ENCODE measurements around the gene ARAP3.

GRCh38 chr5:141707510-141707909 lies 25.5 kb upstream of the ARAP3 start:
- TF ChIP-seq CTCF (conservative IDR thresholded peaks at IDR 0.05 in 1 of 2, IDR thresholded peaks at IDR 0.05 in 1 of 2; ENCODE audit: extremely low read depth in 1 of 2, insufficient read depth in 1 of 2, low read depth in 1 of 2, low read length in 2 of 2) (no peak), EZH2 (IDR thresholded peaks at IDR 0.05; ENCODE audit: borderline replicate concordance, low read length) (no peak)

Measured in mammary epithelial cell (primary cell).